ENCODE measurements around the gene N4BP2L2. TPM values are rescaled to one million over a fixed set of nuclear protein-coding genes. Genes with fewer than 3 reads are reported as not detected.

Gene N4BP2L2
- total RNA-seq, 4 donors from 2014 or later: 78.7 to 287 (median 127) TPM

DNA sequence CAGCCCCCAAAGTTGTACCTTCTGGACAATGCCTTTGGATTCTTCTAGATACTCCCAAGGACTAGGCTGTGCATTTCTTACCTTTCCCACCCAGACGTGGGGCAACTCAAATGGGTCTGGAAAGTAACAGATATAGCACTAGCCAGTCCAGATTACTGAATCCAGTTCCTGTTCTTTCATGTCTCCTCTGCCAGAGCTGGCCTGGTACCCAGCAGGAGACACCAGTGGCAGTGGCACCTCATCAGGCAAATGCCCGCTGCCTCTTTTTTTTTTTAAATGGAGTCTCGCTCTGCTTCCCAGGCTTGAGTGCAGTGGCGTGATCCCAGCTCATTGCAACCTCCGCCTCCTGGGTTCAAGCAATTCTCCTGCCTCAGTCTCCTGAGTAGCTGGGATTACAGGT, 43.2 kb downstream of the N4BP2L2 start:
- no peaks in the 10 kb centered on the region for H3K9me3 ChIP-seq
- peaks cover 0 to 14% (median 0%) of the 10 kb centered on the region in 3 donors for H3K4me1 ChIP-seq
- H3K36me3 ChIP-seq: no peaks in the 10 kb centered on the region
- H3K27ac ChIP-seq: no peak overlapping the region
- ATAC-seq: no peak
- H3K4me3 ChIP-seq: no peak overlapping the region
- TF ChIP-seq POLR2AphosphoS5 (IDR thresholded peaks at IDR 0.05): no peak
- no peak for TF ChIP-seq EP300 (IDR thresholded peaks at IDR 0.05)
- TF ChIP-seq, protein P1, sequence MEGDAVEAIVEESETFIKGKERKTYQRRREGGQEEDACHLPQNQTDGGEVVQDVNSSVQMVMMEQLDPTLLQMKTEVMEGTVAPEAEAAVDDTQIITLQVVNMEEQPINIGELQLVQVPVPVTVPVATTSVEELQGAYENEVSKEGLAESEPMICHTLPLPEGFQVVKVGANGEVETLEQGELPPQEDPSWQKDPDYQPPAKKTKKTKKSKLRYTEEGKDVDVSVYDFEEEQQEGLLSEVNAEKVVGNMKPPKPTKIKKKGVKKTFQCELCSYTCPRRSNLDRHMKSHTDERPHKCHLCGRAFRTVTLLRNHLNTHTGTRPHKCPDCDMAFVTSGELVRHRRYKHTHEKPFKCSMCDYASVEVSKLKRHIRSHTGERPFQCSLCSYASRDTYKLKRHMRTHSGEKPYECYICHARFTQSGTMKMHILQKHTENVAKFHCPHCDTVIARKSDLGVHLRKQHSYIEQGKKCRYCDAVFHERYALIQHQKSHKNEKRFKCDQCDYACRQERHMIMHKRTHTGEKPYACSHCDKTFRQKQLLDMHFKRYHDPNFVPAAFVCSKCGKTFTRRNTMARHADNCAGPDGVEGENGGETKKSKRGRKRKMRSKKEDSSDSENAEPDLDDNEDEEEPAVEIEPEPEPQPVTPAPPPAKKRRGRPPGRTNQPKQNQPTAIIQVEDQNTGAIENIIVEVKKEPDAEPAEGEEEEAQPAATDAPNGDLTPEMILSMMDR (IDR thresholded peaks at IDR 0.05): no peak
- no peak for TF ChIP-seq POLR2A (IDR thresholded peaks at IDR 0.05)
- 90 to 100% methylated on average over 3 to 4 of the region's 5 CpGs for WGBS, 2 donors (ENCODE audit: low coverage in 1 of 2)
- no peaks in the 10 kb centered on the region for H3K27me3 ChIP-seq

DNA sequence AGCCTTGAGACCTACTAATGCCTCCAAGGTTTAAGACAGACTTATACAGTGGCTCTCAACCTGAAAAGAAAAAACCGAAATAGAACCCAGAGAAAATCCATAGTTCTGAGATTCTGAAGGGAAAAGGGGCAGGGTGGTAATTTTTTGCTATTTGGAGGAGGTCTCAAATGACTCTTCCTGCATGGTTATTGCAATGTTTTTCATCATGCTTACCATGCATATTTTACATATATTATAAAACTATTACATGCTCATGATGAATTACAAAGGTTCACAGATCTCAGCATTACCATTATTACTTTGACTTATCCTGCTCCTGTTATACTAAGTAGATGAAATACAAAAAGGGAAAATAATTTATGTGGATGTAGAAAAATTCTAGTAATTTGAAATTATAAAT, 47.6 kb downstream of the N4BP2L2 start:
- H3K36me3 ChIP-seq: peaks cover 0 to 6% of the 10 kb centered on the region in 2 donors
- H3K9me3 ChIP-seq: no peaks in the 10 kb centered on the region
- no peak for ATAC-seq
- TF ChIP-seq POLR2A (IDR thresholded peaks at IDR 0.05): no peak
- TF ChIP-seq, protein P1 (IDR thresholded peaks at IDR 0.05): no peak
- TF ChIP-seq POLR2AphosphoS5 (IDR thresholded peaks at IDR 0.05): no peak
- TF ChIP-seq EP300 (IDR thresholded peaks at IDR 0.05): no peak
- H3K27me3 ChIP-seq: no peaks in the 10 kb centered on the region
- H3K27ac ChIP-seq: no peak overlapping the region
- H3K4me3 ChIP-seq: no peak overlapping the region
- H3K4me1 ChIP-seq: no peaks in the 10 kb centered on the region
- 93 to 100% methylated on average over 1 of the region's 1 CpG for WGBS, 2 donors (ENCODE audit: low coverage in 1 of 2)

DNA sequence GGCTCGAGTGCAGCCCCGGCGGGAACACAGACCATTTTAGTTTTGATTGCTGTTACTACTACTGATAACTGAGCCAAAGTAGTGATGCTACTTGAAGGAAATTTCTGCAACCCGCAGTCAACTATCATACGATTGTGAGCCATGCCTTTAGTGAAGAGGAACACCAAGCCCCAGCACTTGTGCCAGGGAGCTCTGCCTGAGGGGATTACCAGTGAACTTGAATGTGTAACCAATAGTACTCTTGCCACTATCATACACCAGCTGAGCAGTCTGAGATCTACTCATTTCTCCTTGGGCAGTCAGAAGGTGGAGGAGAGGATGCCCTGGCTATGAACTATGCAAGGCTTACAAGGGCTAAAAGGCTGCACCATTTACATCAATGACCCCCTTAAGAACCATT, 61.7 kb downstream of the N4BP2L2 start:
- Histone ChIP-seq H3K27me3 (no peaks in the 10 kb centered on the region), H3K4me3 (no peak overlapping the region), H3K9me3 (no peaks in the 10 kb centered on the region), H3K36me3 (peaks cover 0 to 22% of the 10 kb centered on the region in 2 donors), H3K4me1 (peaks cover 0 to 7% (median 0%) of the 10 kb centered on the region in 3 donors), H3K27ac (no peak overlapping the region)
- ATAC-seq: no peak
- 86 to 92% methylated on average over 3 to 5 of the region's 5 CpGs for WGBS, 2 donors (ENCODE audit: low coverage in 1 of 2)
- TF ChIP-seq, protein P1 (IDR thresholded peaks at IDR 0.05): no peak
- no peak for TF ChIP-seq POLR2A (IDR thresholded peaks at IDR 0.05)
- TF ChIP-seq POLR2AphosphoS5 (IDR thresholded peaks at IDR 0.05): no peak
- no peak for TF ChIP-seq EP300 (IDR thresholded peaks at IDR 0.05)

DNA sequence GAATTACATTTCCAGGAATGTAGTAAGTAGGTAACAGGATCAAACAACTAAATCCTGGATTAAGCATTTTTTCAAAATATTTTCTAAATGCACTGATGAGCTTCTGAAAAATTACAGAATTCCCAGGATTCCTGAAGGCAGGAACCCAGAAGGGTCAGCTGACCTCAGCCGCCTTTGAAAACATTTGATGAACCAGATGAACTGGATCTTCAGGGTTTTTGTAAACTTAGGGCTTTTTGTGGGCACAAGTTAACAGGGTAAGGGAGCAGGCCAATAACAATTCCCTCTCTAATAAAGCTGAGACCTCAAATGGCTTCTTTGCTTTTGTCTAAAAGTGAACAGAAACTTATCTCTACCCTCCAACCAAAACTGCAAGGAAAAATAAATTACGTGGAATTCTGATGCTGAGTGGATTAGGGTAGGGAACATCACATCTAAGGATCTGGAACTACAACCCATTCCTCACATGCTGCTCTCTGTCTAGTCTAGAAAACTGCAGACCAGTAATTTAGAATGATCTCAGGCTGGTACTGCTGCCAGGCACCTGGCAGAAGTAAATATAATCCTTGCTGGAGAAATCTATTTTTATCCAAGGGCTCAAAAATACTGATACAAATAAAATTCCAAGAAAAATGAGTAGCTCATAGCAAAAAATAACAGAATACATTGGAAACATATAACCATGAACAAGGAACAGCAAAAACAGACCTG, 62.4 kb downstream of the N4BP2L2 start:
- H3K4me3 ChIP-seq: no peak overlapping the region
- H3K27ac ChIP-seq: no peak overlapping the region
- H3K36me3 ChIP-seq: peaks cover 0 to 22% of the 10 kb centered on the region in 2 donors
- H3K27me3 ChIP-seq: no peaks in the 10 kb centered on the region
- 84 to 85% methylated on average over 2 of the region's 2 CpGs for WGBS, 2 donors (ENCODE audit: low coverage in 1 of 2)
- TF ChIP-seq EP300 (IDR thresholded peaks at IDR 0.05): no peak
- TF ChIP-seq POLR2A (IDR thresholded peaks at IDR 0.05): no peak
- no peak for TF ChIP-seq POLR2AphosphoS5 (IDR thresholded peaks at IDR 0.05)
- TF ChIP-seq, protein P1 (IDR thresholded peaks at IDR 0.05): no peak
- no peak for ATAC-seq
- no peaks in the 10 kb centered on the region for H3K9me3 ChIP-seq
- peaks cover 0 to 11% (median 0%) of the 10 kb centered on the region in 3 donors for H3K4me1 ChIP-seq

All from gastroesophageal sphincter (tissue), 4 donors.